Activated B cell treated with CpG ODN at 0.5 μM for 24 hours (primary cell): ENCODE results near the gene BARHL1. TPM values are rescaled to one million over a fixed set of nuclear protein-coding genes. Genes with fewer than 3 reads are reported as not detected.

Experiments used
- ATAC-seq: fragments of 200-7000 bp; cut with Tn5 transposase; one replicate; pipeline ENCODE4 v1.10.0; 2021; ENCODE audit warnings: low read depth, mild to moderate bottlenecking, moderate library complexity
- CTCF ChIA-PET: fragments of 350-600 bp; sonication (Branson Sonifier 250); formaldehyde crosslinking; loops from one replicate; lab custom pipeline; 2021; ENCODE audit warnings: antibody characterized with exemption; lab: Charles Lee
- POLR2A ChIA-PET: fragments of 350-600 bp; sonication (Branson Sonifier 250); formaldehyde crosslinking; loops from one replicate; lab custom pipeline; 2021; ENCODE audit warnings: antibody characterized with exemption; lab: Charles Lee
- DNase-seq: peaks from one replicate; pipeline ENCODE4 v3.0.0; 2022
- H3K27ac Mint-ChIP-seq: one replicate; pipeline ENCODE4 v1.8.0; 2020; ENCODE audit warnings: mixed read lengths
- H3K27me3 Mint-ChIP-seq: one replicate; pipeline ENCODE4 v1.8.0; 2021; ENCODE audit warnings: mixed read lengths
- H3K36me3 Mint-ChIP-seq: one replicate; pipeline ENCODE4 v1.8.0; 2021; ENCODE audit warnings: low read depth, mixed read lengths
- H3K4me1 Mint-ChIP-seq: one replicate; pipeline ENCODE4 v1.8.0; 2021; ENCODE audit warnings: mixed read lengths
- H3K4me3 Mint-ChIP-seq: one replicate; pipeline ENCODE4 v1.8.0; 2020; ENCODE audit warnings: mild to moderate bottlenecking, mixed read lengths
- H3K9me3 Mint-ChIP-seq: one replicate; pipeline ENCODE4 v1.8.0; 2020; ENCODE audit warnings: mixed read lengths
- intact Hi-C: fragments of 100-400 bp; cut with micrococcal nuclease; formaldehyde crosslinking; loops from one replicate; pipeline ENCODE4 v1.15.1; 2024
- total RNA-seq: library from RNA; stranded (reverse); gene quantifications from 2 replicates; pipeline ENCODE4 v1.2.3, GENCODE V29; 2022
- TF ChIP-seq, protein P1 (sequence below): fragments of 200-600 bp; IDR thresholded peaks from one replicate; pipeline ENCODE4 v1.8.0; 2022; ENCODE audit warnings: antibody characterized with exemption, mild to moderate bottlenecking

BARHL1 gene
- total RNA-seq, 1 donor from 2014 or later: not detected

- H3K4me1 Mint-ChIP-seq: no peaks in the 10 kb centered on the region
- TF ChIP-seq, protein P1, sequence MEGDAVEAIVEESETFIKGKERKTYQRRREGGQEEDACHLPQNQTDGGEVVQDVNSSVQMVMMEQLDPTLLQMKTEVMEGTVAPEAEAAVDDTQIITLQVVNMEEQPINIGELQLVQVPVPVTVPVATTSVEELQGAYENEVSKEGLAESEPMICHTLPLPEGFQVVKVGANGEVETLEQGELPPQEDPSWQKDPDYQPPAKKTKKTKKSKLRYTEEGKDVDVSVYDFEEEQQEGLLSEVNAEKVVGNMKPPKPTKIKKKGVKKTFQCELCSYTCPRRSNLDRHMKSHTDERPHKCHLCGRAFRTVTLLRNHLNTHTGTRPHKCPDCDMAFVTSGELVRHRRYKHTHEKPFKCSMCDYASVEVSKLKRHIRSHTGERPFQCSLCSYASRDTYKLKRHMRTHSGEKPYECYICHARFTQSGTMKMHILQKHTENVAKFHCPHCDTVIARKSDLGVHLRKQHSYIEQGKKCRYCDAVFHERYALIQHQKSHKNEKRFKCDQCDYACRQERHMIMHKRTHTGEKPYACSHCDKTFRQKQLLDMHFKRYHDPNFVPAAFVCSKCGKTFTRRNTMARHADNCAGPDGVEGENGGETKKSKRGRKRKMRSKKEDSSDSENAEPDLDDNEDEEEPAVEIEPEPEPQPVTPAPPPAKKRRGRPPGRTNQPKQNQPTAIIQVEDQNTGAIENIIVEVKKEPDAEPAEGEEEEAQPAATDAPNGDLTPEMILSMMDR: no peak
- DNase-seq (no peak), ATAC-seq (no peak)
- POLR2A ChIA-PET: no interaction called here
- no peak overlapping the region for H3K4me3 Mint-ChIP-seq
- no peaks in the 10 kb centered on the region for H3K27me3 Mint-ChIP-seq
- no peaks in the 10 kb centered on the region for H3K9me3 Mint-ChIP-seq
- no peak overlapping the region for H3K27ac Mint-ChIP-seq
- intact Hi-C loops: no loop called here
- CTCF ChIA-PET: no interaction called here
- H3K36me3 Mint-ChIP-seq: peaks cover 93% of the 10 kb centered on the region
Measured at GRCh38 chr9:132606066-132606465, 23.7 kb downstream of the BARHL1 start.

GRCh38 chr9:132609184-132609583, 26.8 kb downstream of the BARHL1 start:
- intact Hi-C loops: no loop called here
- ATAC-seq (no peak), DNase-seq (no peak)
- H3K36me3 Mint-ChIP-seq: peaks cover 90% of the 10 kb centered on the region
- ChIA-PET POLR2A (no interaction called here), CTCF (no interaction called here)
- H3K27me3 Mint-ChIP-seq: no peaks in the 10 kb centered on the region
- no peak overlapping the region for H3K4me3 Mint-ChIP-seq
- H3K4me1 Mint-ChIP-seq: no peaks in the 10 kb centered on the region
- H3K9me3 Mint-ChIP-seq: no peaks in the 10 kb centered on the region
- no peak overlapping the region for H3K27ac Mint-ChIP-seq
- TF ChIP-seq, protein P1: no peak

DNA sequence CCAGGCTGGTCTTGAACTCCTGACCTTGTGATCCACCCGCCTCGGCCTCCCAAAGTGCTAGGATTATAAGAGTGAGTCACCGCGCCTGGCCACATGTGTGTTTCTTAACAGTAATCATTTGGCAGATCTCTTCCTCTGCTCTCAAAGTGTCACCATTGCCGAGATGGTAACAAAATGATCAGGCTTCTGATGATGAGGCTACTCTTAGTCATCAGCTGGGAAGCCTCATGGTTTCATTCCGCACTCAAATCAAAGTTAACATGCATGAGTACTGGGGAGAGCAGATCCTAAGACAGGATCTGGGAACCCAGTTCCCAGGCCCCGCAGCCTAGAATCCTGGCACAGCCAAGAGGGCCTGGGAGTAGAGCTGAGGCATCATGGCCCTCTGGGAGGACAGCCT, 27.4 kb downstream of the BARHL1 start:
- ChIA-PET CTCF (no interaction called here), POLR2A (no interaction called here)
- Mint-ChIP-seq H3K9me3 (no peaks in the 10 kb centered on the region), H3K4me1 (no peaks in the 10 kb centered on the region), H3K36me3 (peaks cover 90% of the 10 kb centered on the region), H3K27me3 (no peaks in the 10 kb centered on the region), H3K4me3 (no peak overlapping the region), H3K27ac (no peak overlapping the region)
- no peak for DNase-seq
- TF ChIP-seq, protein P1: no peak
- no peak for ATAC-seq
- intact Hi-C loops: no loop called here

DNA sequence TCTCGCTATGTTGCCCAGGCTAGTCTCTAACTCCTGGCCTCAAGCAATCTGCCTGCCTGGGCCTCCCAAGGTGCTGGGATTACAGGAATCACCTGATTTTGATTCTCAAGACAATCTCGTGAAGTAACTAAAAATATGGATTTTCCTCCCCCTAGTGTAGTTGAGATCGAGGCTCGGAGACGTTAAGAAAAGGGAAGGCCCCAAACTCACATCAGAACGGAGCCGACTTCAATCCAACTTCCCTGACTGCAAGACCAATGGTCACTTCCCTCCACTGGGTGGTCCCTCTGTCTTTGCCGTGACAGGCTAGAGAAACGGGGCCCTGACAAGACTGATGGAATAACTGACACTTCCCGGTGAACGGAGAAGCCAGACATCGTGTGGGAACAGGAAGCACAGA, 28.3 kb downstream of the BARHL1 start:
- POLR2A ChIA-PET: no interaction called here
- CTCF ChIA-PET: no interaction called here
- no peaks in the 10 kb centered on the region for H3K27me3 Mint-ChIP-seq
- no peak for DNase-seq
- ATAC-seq: no peak
- no peaks in the 10 kb centered on the region for H3K4me1 Mint-ChIP-seq
- H3K4me3 Mint-ChIP-seq: no peak overlapping the region
- H3K27ac Mint-ChIP-seq: no peak overlapping the region
- TF ChIP-seq, protein P1: no peak
- H3K36me3 Mint-ChIP-seq: peaks cover 90% of the 10 kb centered on the region
- intact Hi-C loops: no loop called here
- no peaks in the 10 kb centered on the region for H3K9me3 Mint-ChIP-seq

- ChIA-PET POLR2A (no interaction called here), CTCF (no interaction called here)
- H3K27me3 Mint-ChIP-seq: no peaks in the 10 kb centered on the region
- DNase-seq: no peak
- H3K4me1 Mint-ChIP-seq: no peaks in the 10 kb centered on the region
- no peak overlapping the region for H3K4me3 Mint-ChIP-seq
- no peak overlapping the region for H3K27ac Mint-ChIP-seq
- intact Hi-C loops: no loop called here
- no peak for ATAC-seq
- TF ChIP-seq, protein P1: no peak
- H3K9me3 Mint-ChIP-seq: no peaks in the 10 kb centered on the region
- peaks cover 96% of the 10 kb centered on the region for H3K36me3 Mint-ChIP-seq
Measured at GRCh38 chr9:132614324-132614723, 31.9 kb downstream of the BARHL1 start.
